NCI-H1417 treated with DMSO at 0.1 percent for 48 hours (cell line): ENCODE measurements around the gene AP1M2.
"Not testable (repeated sequence)": the region's sequence is repeated elsewhere in the genome, so short reads cannot be mapped to it uniquely, and the experiment has no call there.

Experiments
- DNase-seq: peaks from one replicate; lab custom pipeline; 2025; lab: John Stamatoyannopoulos, UW

Gene AP1M2

GRCh38 chr19:10565028-10565566, 22.0 kb downstream of the AP1M2 start:
- no peak for DNase-seq

- no peak for DNase-seq
Measured at GRCh38 chr19:10562609-10563008, 24.5 kb downstream of the AP1M2 start.

- DNase-seq: no peak
Measured at GRCh38 chr19:10560154-10560553, 27.0 kb downstream of the AP1M2 start.

GRCh38 chr19:10557603-10558197, 29.4 kb downstream of the AP1M2 start:
- DNase-seq: no peak

- no peak for DNase-seq
Measured at GRCh38 chr19:10555610-10555973, 31.5 kb downstream of the AP1M2 start.

GRCh38 chr19:10554760-10555609, 32.1 kb downstream of the AP1M2 start:
- DNase-seq: no peak

GRCh38 chr19:10553943-10554381, 33.1 kb downstream of the AP1M2 start:
- DNase-seq: no peak

- no peak for DNase-seq
Measured at GRCh38 chr19:10553087-10553667, 33.9 kb downstream of the AP1M2 start.

GRCh38 chr19:10552510-10553053, 34.5 kb downstream of the AP1M2 start:
- no peak for DNase-seq

- no peak for DNase-seq
Measured at GRCh38 chr19:10551698-10552301, 35.3 kb downstream of the AP1M2 start.

- DNase-seq: not testable (repeated sequence)
Measured at GRCh38 chr19:10551006-10551405, 36.1 kb downstream of the AP1M2 start.

GRCh38 chr19:10550336-10550735, 36.8 kb downstream of the AP1M2 start:
- no peak for DNase-seq

- no peak for DNase-seq
Measured at GRCh38 chr19:10549733-10550132, 37.4 kb downstream of the AP1M2 start.

- no peak for DNase-seq
Measured at GRCh38 chr19:10548746-10549276, 38.3 kb downstream of the AP1M2 start.

GRCh38 chr19:10546817-10547216, 40.3 kb downstream of the AP1M2 start:
- no peak for DNase-seq

GRCh38 chr19:10544753-10545251, 42.3 kb downstream of the AP1M2 start:
- DNase-seq: no peak

- no peak for DNase-seq
Measured at GRCh38 chr19:10544242-10544752, 42.8 kb downstream of the AP1M2 start.

- DNase-seq: peak; percentile 34
Measured at GRCh38 chr19:10543420-10544241, 43.5 kb downstream of the AP1M2 start, which contains the start of gene ATG4D. Gene ATG4D, plus strand, starts transcription at chr19:10543904. Its CDS starts 187 bp downstream, at chr19:10544091.

GRCh38 chr19:10543059-10543419, 44.1 kb downstream of the AP1M2 start:
- DNase-seq: no peak

- not testable (repeated sequence) for DNase-seq
Measured at GRCh38 chr19:10539016-10539415, 48.1 kb downstream of the AP1M2 start.
